ENCODE measurements around the gene NFYA. TPM values are rescaled to one million over a fixed set of nuclear protein-coding genes. Genes with fewer than 3 reads are reported as not detected.

Gene NFYA
- total RNA-seq (2014; rRNA removed; shearing (Covaris generic)): 23.5 and 29.5 TPM in 2 replicates
- 46.4 and 47.9 TPM in 2 replicates for total RNA-seq (2022)
- percentile 87 among the genes with signal in this experiment for Bru-seq, nascent RNA
- BruChase-seq, experiment 1, labeled RNA remaining after a 6-hour chase: percentile 72 among the genes with signal in this experiment
- percentile 88 among the genes with signal in this experiment for BruChase-seq, experiment 2, labeled RNA remaining after a 2-hour chase
- long read RNA-seq, transcript NFYA-202 (9 exons, 1,660 nt): major isoform, 33 of 70 reads
- long read RNA-seq, partial matches to known transcripts: 14 of 70 reads
- long read RNA-seq, other reads (novel, unspliced or antisense): 22 of 70 reads

GRCh38 chr6:41072836-41073202 lies at the start of gene NFYA:
Gene NFYA (plus strand): TSS chr6:41072974. CDS start chr6:41079090, 6,116 bp downstream.
- Histone ChIP-seq H3K4me2 (ENCODE audit: low read length) (peak within 1 kb of the TSS; percentile 97), H3K9me3 (ENCODE audit: low read length) (no peaks in the 10 kb centered on the region), H3K36me3 (ENCODE audit: insufficient read depth, low read length) (peaks cover 64% of the 10 kb centered on the region), H3K9me2 (ENCODE audit: insufficient read depth, low read length) (no peaks in the 10 kb centered on the region), H3K4me1 (ENCODE audit: insufficient read depth, low read length, poor library complexity, severe bottlenecking) (peaks cover 46% of the 10 kb centered on the region), H4K20me1 (ENCODE audit: insufficient read depth, low read length) (peaks cover 24% of the 10 kb centered on the region; the same call in 1 of the 2 replicates), H2AFZ (ENCODE audit: low read length) (peak within 1 kb of the TSS; percentile 75; the same call in 1 of the 2 replicates), H3K4me3 (ENCODE audit: low read depth, low read length, poor library complexity, severe bottlenecking) (peak within 1 kb of the TSS; percentile 97), H3K79me2 (ENCODE audit: insufficient read depth, low read depth, low read length) (peaks cover 63% of the 10 kb centered on the region), H3K27ac (ENCODE audit: low read depth, low read length, poor library complexity, severe bottlenecking) (peak within 1 kb of the TSS; percentile 92)
- TF ChIP-seq EZH2phosphoT487 (IDR thresholded peaks at IDR 0.05; ENCODE audit: borderline replicate concordance, low read depth, low read length): no peak
- no peak for TF ChIP-seq CTCF (conservative IDR thresholded peaks at IDR 0.05; ENCODE audit: low read length)
- POLR2A ChIA-PET: interaction anchor here (0.7 to 2.6 kb wide), 4 partner anchors 10 to 128 kb away, joined by 3 to 13 read pairs (median 6); partner anchors contain the start of genes APOBEC2 and TREML2
- no peak for DNase-seq (ENCODE audit: low spot score)
- no TSS peak for BruUV-seq (replicated peaks)
- CTCF ChIA-PET (ENCODE audit: unreplicated experiment): no interaction called here
- intact Hi-C loops (cut with micrococcal nuclease; ENCODE audit: unreplicated experiment): loop anchor here (2.0 to 5.0 kb wide), 5 partner anchors 110 to 659 kb away; partner anchors contain the start of genes FOXP4 and TREML2

- no peak overlapping the region for H3K4me2 ChIP-seq (ENCODE audit: low read length)
- no peaks in the 10 kb centered on the region for H3K36me3 ChIP-seq (ENCODE audit: insufficient read depth, low read length)
- no TSS peak for BruUV-seq (replicated peaks)
- TF ChIP-seq EZH2phosphoT487 (IDR thresholded peaks at IDR 0.05; ENCODE audit: borderline replicate concordance, low read depth, low read length): no peak
- no peak for TF ChIP-seq CTCF (conservative IDR thresholded peaks at IDR 0.05; ENCODE audit: low read length)
- H3K27ac ChIP-seq (ENCODE audit: low read depth, low read length, poor library complexity, severe bottlenecking): no peak overlapping the region
- H3K79me2 ChIP-seq (ENCODE audit: insufficient read depth, low read depth, low read length): no peaks in the 10 kb centered on the region
- H2AFZ ChIP-seq (ENCODE audit: low read length): no peak overlapping the region
- ChIA-PET CTCF (ENCODE audit: unreplicated experiment) (no interaction called here), POLR2A (no interaction called here)
- peaks cover 13% of the 10 kb centered on the region for H3K4me1 ChIP-seq (ENCODE audit: insufficient read depth, low read length, poor library complexity, severe bottlenecking)
- no peak for DNase-seq (ENCODE audit: low spot score)
- H3K9me2 ChIP-seq (ENCODE audit: insufficient read depth, low read length): no peaks in the 10 kb centered on the region
- intact Hi-C loops (cut with micrococcal nuclease; ENCODE audit: unreplicated experiment): no loop called here
- H4K20me1 ChIP-seq (ENCODE audit: insufficient read depth, low read length): no peaks in the 10 kb centered on the region
- H3K9me3 ChIP-seq (ENCODE audit: low read length): no peaks in the 10 kb centered on the region
- no peak overlapping the region for H3K4me3 ChIP-seq (ENCODE audit: low read depth, low read length, poor library complexity, severe bottlenecking)
Measured at GRCh38 chr6:41023114-41023513, 49.7 kb upstream of the NFYA start.

- H3K36me3 ChIP-seq (ENCODE audit: insufficient read depth, low read length): no peaks in the 10 kb centered on the region
- TF ChIP-seq CTCF (conservative IDR thresholded peaks at IDR 0.05; ENCODE audit: low read length): no peak
- no peaks in the 10 kb centered on the region for H3K9me3 ChIP-seq (ENCODE audit: low read length)
- H3K4me2 ChIP-seq (ENCODE audit: low read length): no peak overlapping the region
- intact Hi-C loops (cut with micrococcal nuclease; ENCODE audit: unreplicated experiment): no loop called here
- no peaks in the 10 kb centered on the region for H4K20me1 ChIP-seq (ENCODE audit: insufficient read depth, low read length)
- peaks cover 22% of the 10 kb centered on the region for H3K4me1 ChIP-seq (ENCODE audit: insufficient read depth, low read length, poor library complexity, severe bottlenecking)
- H3K27ac ChIP-seq (ENCODE audit: low read depth, low read length, poor library complexity, severe bottlenecking): no peak overlapping the region
- BruUV-seq (replicated peaks): no TSS peak
- ChIA-PET POLR2A (no interaction called here), CTCF (ENCODE audit: unreplicated experiment) (no interaction called here)
- H2AFZ ChIP-seq (ENCODE audit: low read length): no peak overlapping the region
- H3K79me2 ChIP-seq (ENCODE audit: insufficient read depth, low read depth, low read length): no peaks in the 10 kb centered on the region
- no peak for DNase-seq (ENCODE audit: low spot score)
- H3K9me2 ChIP-seq (ENCODE audit: insufficient read depth, low read length): no peaks in the 10 kb centered on the region
- H3K4me3 ChIP-seq (ENCODE audit: low read depth, low read length, poor library complexity, severe bottlenecking): no peak overlapping the region
Measured at GRCh38 chr6:41025966-41026530, 46.7 kb upstream of the NFYA start.

Data from OCI-LY7 (cell line).